ENCODE data around the gene TMEM178B.

GRCh38 chr7:141462958-141463357, 389.1 kb downstream of the TMEM178B start:
- no peak for TF ChIP-seq CTCF (IDR thresholded peaks at IDR 0.05)
- TF ChIP-seq POLR2A (IDR thresholded peaks at IDR 0.05), result no peak

Data from lower leg skin (tissue), 3 donors.